Measurements from ENCODE around the gene RERE. TPM values are rescaled to one million over a fixed set of nuclear protein-coding genes. Genes with fewer than 3 reads are reported as not detected.

RERE gene
- total and polyA plus RNA-seq, 2 donors (not counting 3 experiments of a cell fraction or from before 2014, with no cell fraction given): 14.1 to 113 TPM

GRCh38 chr1:8639148-8639547 lies 178.3 kb downstream of the RERE start:
- Histone ChIP-seq H3K9ac (replicated peaks; ENCODE audit: extremely low read depth, insufficient read depth, low read length) (no peak overlapping the region), H3K9me1 (replicated peaks; ENCODE audit: control insufficient read depth, extremely low read depth, insufficient read depth, low read length) (no peaks in the 10 kb centered on the region), H3K27me3 (ENCODE audit: control insufficient read depth in 2 of 2, insufficient read depth in 2 of 2, low read length in 2 of 2) (no peaks in the 10 kb centered on the region), H3K4me3 (replicated peaks in 1 of 3; ENCODE audit: insufficient read depth in 1 of 3, low read depth in 1 of 3, low read length in 3 of 3) (no peak overlapping the region), H3K4me2 (ENCODE audit: insufficient read depth, low read length) (no peak overlapping the region), H3K27ac (ENCODE audit: insufficient read depth, low read depth, low read length) (no peak overlapping the region), H2AFZ (ENCODE audit: low read depth, low read length) (no peak overlapping the region), H3K79me2 (ENCODE audit: control insufficient read depth, insufficient read depth, low read length) (peaks cover 21% of the 10 kb centered on the region), H3K4me1 (ENCODE audit: control insufficient read depth, extremely low read depth, insufficient read depth, low read length) (no peaks in the 10 kb centered on the region), H3K9me3 (replicated peaks; ENCODE audit: control insufficient read depth, insufficient read depth, low read length) (no peaks in the 10 kb centered on the region), H3K36me3 (ENCODE audit: control insufficient read depth in 2 of 2, extremely low read depth in 1 of 2, insufficient read depth in 2 of 2, low read length in 2 of 2) (no peaks in the 10 kb centered on the region), H4K20me1 (replicated peaks; ENCODE audit: control insufficient read depth, extremely low read depth, insufficient read depth, low read length) (peaks cover 2% of the 10 kb centered on the region)
- ChIA-PET CTCF (interaction anchor here (0.9 to 1.8 kb wide), 10 partner anchors 9 to 210 kb away, joined by 3 to 6 read pairs (median 3); no protein-coding TSS in a partner anchor), POLR2A (no interaction called here)
- intact Hi-C loops (cut with micrococcal nuclease): no loop called here
- DNase-seq (ENCODE audit: low read depth, low spot score) (no peak), FAIRE-seq (no peak)
- no TSS peak for BruUV-seq (replicated peaks)
- TF ChIP-seq MAX (IDR thresholded peaks at IDR 0.05; ENCODE audit: insufficient read depth, insufficient read length) (no peak), JUN (IDR thresholded peaks at IDR 0.05; ENCODE audit: borderline replicate concordance, insufficient read depth, insufficient read length, low read depth) (no peak), MYC (IDR thresholded peaks at IDR 0.05; ENCODE audit: low read depth, low read length) (no peak), FOS (IDR thresholded peaks at IDR 0.05; ENCODE audit: borderline replicate concordance, insufficient read depth, low read length) (no peak), POLR2AphosphoS5 (IDR thresholded peaks at IDR 0.05; ENCODE audit: insufficient read depth, low read depth, low read length) (no peak), GATA2 (IDR thresholded peaks at IDR 0.05; ENCODE audit: insufficient read depth, insufficient read length, low read depth, low read length) (no peak), CTCF (IDR thresholded peaks at IDR 0.05; ENCODE audit: extremely low read depth in 1 of 2, insufficient read depth in 1 of 2, low read depth in 1 of 2, low read length in 2 of 2) (no peak), EZH2 (IDR thresholded peaks at IDR 0.05; ENCODE audit: borderline replicate concordance, low read depth, low read length, severe bottlenecking) (no peak), POLR2A (IDR thresholded peaks at IDR 0.05; ENCODE audit: low read depth, low read length) (no peak)
- dilution Hi-C loops (cut with MboI; ENCODE audit: extremely low pct_ligation_motif_present, low sequenced_read_pairs): no loop called here
